AG10803 (cell line): ENCODE measurements around the gene UBAP2L.

Experiments
- DNase-seq: peaks from one replicate; pipeline ENCODE4 v3.0.0; 2010; ENCODE audit warnings: low read depth
- H3K4me3 ChIP-seq: 2 replicates; pipeline ENCODE4 v1.5.1; 2011; ENCODE audit warnings: mild to moderate bottlenecking, low read length, control low read depth
- CTCF ChIP-seq: conservative IDR thresholded peaks from 2 replicates; pipeline ENCODE4 v1.5.1; 2011; ENCODE audit warnings: mild to moderate bottlenecking, low read length, control low read depth, inconsistent platforms

UBAP2L gene

GRCh38 chr1:154206196-154206595 lies 14.6 kb upstream of the UBAP2L start, which contains the start of gene CFAP141:
CFAP141 (minus strand) TSS chr1:154206333; CDS start chr1:154206307, 26 bp downstream.
- TF ChIP-seq CTCF: no peak
- DNase-seq: no peak

GRCh38 chr1:154207262-154207661 lies 13.5 kb upstream of the UBAP2L start:
- no peak for DNase-seq
- no peak for TF ChIP-seq CTCF
- H3K4me3 ChIP-seq: no peak overlapping the region

More at GRCh38 chr1:154206196-154206595, 14.6 kb upstream of the UBAP2L start, which contains the start of gene CFAP141:
- H3K4me3 ChIP-seq: no peak within 1 kb of the TSS

GRCh38 chr1:154208677-154209388 lies 11.9 kb upstream of the UBAP2L start:
- no peak for DNase-seq
- TF ChIP-seq CTCF: no peak
- no peak overlapping the region for H3K4me3 ChIP-seq

GRCh38 chr1:154212083-154212482 lies 8.7 kb upstream of the UBAP2L start:
- no peak for DNase-seq
- no peak overlapping the region for H3K4me3 ChIP-seq
- TF ChIP-seq CTCF: no peak

GRCh38 chr1:154213274-154213673 lies 7.5 kb upstream of the UBAP2L start:
- H3K4me3 ChIP-seq: no peak overlapping the region
- DNase-seq: no peak
- TF ChIP-seq CTCF: no peak

GRCh38 chr1:154218545-154218944 lies 2.2 kb upstream of the UBAP2L start:
- peak overlapping the region; percentile 99 for H3K4me3 ChIP-seq
- DNase-seq: no peak
- TF ChIP-seq CTCF: no peak

- no peak for TF ChIP-seq CTCF
- peak overlapping the region; percentile 99 for H3K4me3 ChIP-seq
- DNase-seq: no peak
Observed at GRCh38 chr1:154219541-154219940, 1.2 kb upstream of the UBAP2L start.
